WTC11 (cell line): ENCODE measurements around the gene GNAL. TPM values are rescaled to one million over a fixed set of nuclear protein-coding genes. Genes with fewer than 3 reads are reported as not detected.

ENCODE experiments used
- ATAC-seq: fragments of 200-7000 bp; cut with Tn5 transposase; 2 replicates; pipeline ENCODE4 v1.10.0; 2021; ENCODE audit warnings: mild to moderate bottlenecking, moderate library complexity
- CTCF ChIA-PET: fragments of 300-600 bp; sonication (Branson Sonifier 250); formaldehyde crosslinking; loops from one replicate; lab custom pipeline; 2021; ENCODE audit warnings: antibody characterized with exemption; lab: Charles Lee
- POLR2A ChIA-PET: fragments of 350-600 bp; sonication (Branson Sonifier 250); formaldehyde crosslinking; loops from one replicate; lab custom pipeline; 2021; ENCODE audit warnings: antibody characterized with exemption; lab: Charles Lee
- DNase-seq: peaks from one replicate; pipeline ENCODE4 v3.0.0; 2021; ENCODE audit warnings: low spot score
- H3K27ac Mint-ChIP-seq: 2 replicates; pipeline ENCODE4 v1.8.0; 2021; ENCODE audit warnings: mixed read lengths
- H3K27me3 Mint-ChIP-seq: 2 replicates; pipeline ENCODE4 v1.8.0; 2021; ENCODE audit warnings: low read depth, mild to moderate bottlenecking, moderate library complexity, mixed read lengths
- H3K36me3 Mint-ChIP-seq: 2 replicates; pipeline ENCODE4 v1.8.0; 2021; ENCODE audit warnings: mixed read lengths
- H3K4me1 Mint-ChIP-seq: 2 replicates; pipeline ENCODE4 v1.8.0; 2022; ENCODE audit warnings: mixed read lengths
- H3K4me3 Mint-ChIP-seq: 2 replicates; pipeline ENCODE4 v1.8.0; 2021; ENCODE audit warnings: mild to moderate bottlenecking, moderate library complexity, mixed read lengths
- H3K9me3 Mint-ChIP-seq: 2 replicates; pipeline ENCODE4 v1.8.0; 2021; ENCODE audit warnings: mixed read lengths
- AR ChIP-seq: fragments of 250-450 bp; sonication (Bioruptor Pico); IDR thresholded peaks from 2 replicates; pipeline ENCODE4 v1.9.0; 2021; ENCODE audit warnings: mild to moderate bottlenecking
- ATF1 ChIP-seq: sonication (generic); formaldehyde crosslinking; IDR thresholded peaks from 2 replicates; pipeline ENCODE4 v1.8.1; 2023; ENCODE audit warnings: mild to moderate bottlenecking, moderate library complexity, missing genetic modification reagents
- CBFB ChIP-seq: sonication (generic); formaldehyde crosslinking; IDR thresholded peaks from 2 replicates; pipeline ENCODE4 v1.8.1; 2022; ENCODE audit warnings: mild to moderate bottlenecking, low read depth, missing genetic modification reagents
- FOXP4 ChIP-seq: sonication (generic); formaldehyde crosslinking; IDR thresholded peaks from 2 replicates; pipeline ENCODE4 v1.8.0; 2022; ENCODE audit warnings: mild to moderate bottlenecking, missing genetic modification reagents
- GRHL2 ChIP-seq: fragments of 250-450 bp; sonication (Bioruptor Pico); IDR thresholded peaks from 2 replicates; pipeline ENCODE4 v1.8.0; 2022; ENCODE audit warnings: mild to moderate bottlenecking, moderate library complexity; ENCODE audit not compliant: insufficient replicate concordance, severe bottlenecking
- HMGA2 ChIP-seq: fragments of 250-450 bp; sonication (Bioruptor Pico); IDR thresholded peaks from 2 replicates; pipeline ENCODE4 v1.4.0; 2021; ENCODE audit warnings: mild to moderate bottlenecking, moderate library complexity
- JAZF1 ChIP-seq: fragments of 250-450 bp; sonication (Bioruptor Pico); IDR thresholded peaks from 2 replicates; pipeline ENCODE4 v1.9.0; 2021; ENCODE audit warnings: moderate library complexity, mild to moderate bottlenecking, inconsistent platforms
- MYBL2 ChIP-seq: sonication (generic); formaldehyde crosslinking; IDR thresholded peaks from 2 replicates; pipeline ENCODE4 v1.8.1; 2023; ENCODE audit warnings: mild to moderate bottlenecking, moderate library complexity, missing genetic modification reagents
- NR3C1 ChIP-seq: sonication (generic); formaldehyde crosslinking; conservative IDR thresholded peaks from 2 replicates; pipeline ENCODE4 v1.8.1; 2023; ENCODE audit warnings: low read depth, mild to moderate bottlenecking, missing genetic modification reagents
- OVOL2 ChIP-seq: fragments of 250-450 bp; sonication (Bioruptor Pico); IDR thresholded peaks from 2 replicates; pipeline ENCODE4 v1.9.0; 2021; ENCODE audit warnings: mild to moderate bottlenecking, borderline replicate concordance
- ZNF263 ChIP-seq: sonication (generic); formaldehyde crosslinking; IDR thresholded peaks from 2 replicates; pipeline ENCODE4 v1.8.1; 2022; ENCODE audit warnings: low read depth, mild to moderate bottlenecking, moderate library complexity, missing genetic modification reagents
- ZNF512 ChIP-seq: sonication (generic); formaldehyde crosslinking; IDR thresholded peaks from 2 replicates; pipeline ENCODE4 v1.8.1; 2022; ENCODE audit warnings: missing genetic modification reagents, borderline replicate concordance
- total RNA-seq: library from RNA; stranded (reverse); gene quantifications from 3 replicates; pipeline ENCODE4 v1.2.3, GENCODE V29; 2021
- TF ChIP-seq, protein P1 (sequence below): sonication (generic); formaldehyde crosslinking; IDR thresholded peaks from 2 replicates; pipeline ENCODE4 v1.8.1; 2023; ENCODE audit warnings: mild to moderate bottlenecking, moderate library complexity, missing genetic modification reagents
- TF ChIP-seq, protein P2 (sequence below): sonication (generic); formaldehyde crosslinking; IDR thresholded peaks from 2 replicates; pipeline ENCODE4 v1.8.0; 2023; ENCODE audit warnings: mild to moderate bottlenecking, missing genetic modification reagents

GNAL gene
- total RNA-seq, 1 experiment from 2014 or later = 22.3 TPM

GRCh38 chr18:11759456-11759855, 70.4 kb downstream of the GNAL start:
- TF ChIP-seq ZNF263 (CRISPR knock-in tag) (no peak), AR (CRISPR knock-in tag) (no peak), GRHL2 (CRISPR knock-in tag) (no peak), FOXP4 (no peak), HMGA2 (CRISPR knock-in tag) (no peak), JAZF1 (no peak), OVOL2 (CRISPR knock-in tag) (no peak), ZNF512 (CRISPR knock-in tag) (no peak), MYBL2 (CRISPR knock-in tag) (no peak)
- TF ChIP-seq, protein P1, sequence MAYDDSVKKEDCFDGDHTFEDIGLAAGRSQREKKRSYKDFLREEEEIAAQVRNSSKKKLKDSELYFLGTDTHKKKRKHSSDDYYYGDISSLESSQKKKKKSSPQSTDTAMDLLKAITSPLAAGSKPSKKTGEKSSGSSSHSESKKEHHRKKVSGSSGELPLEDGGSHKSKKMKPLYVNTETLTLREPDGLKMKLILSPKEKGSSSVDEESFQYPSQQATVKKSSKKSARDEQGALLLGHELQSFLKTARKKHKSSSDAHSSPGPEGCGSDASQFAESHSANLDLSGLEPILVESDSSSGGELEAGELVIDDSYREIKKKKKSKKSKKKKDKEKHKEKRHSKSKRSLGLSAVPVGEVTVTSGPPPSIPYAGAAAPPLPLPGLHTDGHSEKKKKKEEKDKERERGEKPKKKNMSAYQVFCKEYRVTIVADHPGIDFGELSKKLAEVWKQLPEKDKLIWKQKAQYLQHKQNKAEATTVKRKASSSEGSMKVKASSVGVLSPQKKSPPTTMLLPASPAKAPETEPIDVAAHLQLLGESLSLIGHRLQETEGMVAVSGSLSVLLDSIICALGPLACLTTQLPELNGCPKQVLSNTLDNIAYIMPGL (CRISPR knock-in tag) = no peak
- TF ChIP-seq, protein P2, sequence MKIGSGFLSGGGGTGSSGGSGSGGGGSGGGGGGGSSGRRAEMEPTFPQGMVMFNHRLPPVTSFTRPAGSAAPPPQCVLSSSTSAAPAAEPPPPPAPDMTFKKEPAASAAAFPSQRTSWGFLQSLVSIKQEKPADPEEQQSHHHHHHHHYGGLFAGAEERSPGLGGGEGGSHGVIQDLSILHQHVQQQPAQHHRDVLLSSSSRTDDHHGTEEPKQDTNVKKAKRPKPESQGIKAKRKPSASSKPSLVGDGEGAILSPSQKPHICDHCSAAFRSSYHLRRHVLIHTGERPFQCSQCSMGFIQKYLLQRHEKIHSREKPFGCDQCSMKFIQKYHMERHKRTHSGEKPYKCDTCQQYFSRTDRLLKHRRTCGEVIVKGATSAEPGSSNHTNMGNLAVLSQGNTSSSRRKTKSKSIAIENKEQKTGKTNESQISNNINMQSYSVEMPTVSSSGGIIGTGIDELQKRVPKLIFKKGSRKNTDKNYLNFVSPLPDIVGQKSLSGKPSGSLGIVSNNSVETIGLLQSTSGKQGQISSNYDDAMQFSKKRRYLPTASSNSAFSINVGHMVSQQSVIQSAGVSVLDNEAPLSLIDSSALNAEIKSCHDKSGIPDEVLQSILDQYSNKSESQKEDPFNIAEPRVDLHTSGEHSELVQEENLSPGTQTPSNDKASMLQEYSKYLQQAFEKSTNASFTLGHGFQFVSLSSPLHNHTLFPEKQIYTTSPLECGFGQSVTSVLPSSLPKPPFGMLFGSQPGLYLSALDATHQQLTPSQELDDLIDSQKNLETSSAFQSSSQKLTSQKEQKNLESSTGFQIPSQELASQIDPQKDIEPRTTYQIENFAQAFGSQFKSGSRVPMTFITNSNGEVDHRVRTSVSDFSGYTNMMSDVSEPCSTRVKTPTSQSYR (CRISPR knock-in tag) = no peak
- POLR2A ChIA-PET = no interaction called here
- peaks cover 9% of the 10 kb centered on the region for H3K4me1 Mint-ChIP-seq
- no peaks in the 10 kb centered on the region for H3K27me3 Mint-ChIP-seq
- no peaks in the 10 kb centered on the region for H3K9me3 Mint-ChIP-seq
- CTCF ChIA-PET = interaction anchor here (1.0 kb wide), 1 partner anchor 24 kb away, joined by 4 read pairs; no protein-coding TSS in a partner anchor
- ATAC-seq (no peak), DNase-seq (no peak)
- peaks cover 2% of the 10 kb centered on the region; the same call in 1 of the 2 replicates for H3K36me3 Mint-ChIP-seq
- H3K4me3 Mint-ChIP-seq = no peak overlapping the region
- H3K27ac Mint-ChIP-seq = no peak overlapping the region

- H3K4me1 Mint-ChIP-seq = peaks cover 14% of the 10 kb centered on the region
- ATAC-seq (no peak), DNase-seq (no peak)
- no peak overlapping the region for H3K4me3 Mint-ChIP-seq
- TF ChIP-seq NR3C1 (CRISPR knock-in tag) (no peak), ATF1 (CRISPR knock-in tag) (no peak), CBFB (no peak)
- H3K27me3 Mint-ChIP-seq = no peaks in the 10 kb centered on the region
- CTCF ChIA-PET = interaction anchor here (0.6 to 2.2 kb wide), 17 partner anchors 9 to 297 kb away, joined by 3 to 14 read pairs (median 4); partner anchors contain the start of gene IMPA2
- H3K27ac Mint-ChIP-seq = no peak overlapping the region
- no peaks in the 10 kb centered on the region for H3K9me3 Mint-ChIP-seq
- H3K36me3 Mint-ChIP-seq = peaks cover 2% of the 10 kb centered on the region; the same call in 1 of the 2 replicates
- POLR2A ChIA-PET = interaction anchor here (0.6 kb wide), 1 partner anchor 220 kb away, joined by 3 read pairs; no protein-coding TSS in a partner anchor
These were observed 71.6 kb downstream of the GNAL start for GRCh38 chr18:11760498-11761167.
